ENCODE results near the gene TUSC2.
"Not testable (repeated sequence)": the region's sequence is repeated elsewhere in the genome, so short reads cannot be mapped to it uniquely, and the experiment has no call there.

Gene TUSC2

GRCh38 chr3:50316657-50317242 lies 11.3 kb downstream of the TUSC2 start:
- DNase-seq: no peak

DNA sequence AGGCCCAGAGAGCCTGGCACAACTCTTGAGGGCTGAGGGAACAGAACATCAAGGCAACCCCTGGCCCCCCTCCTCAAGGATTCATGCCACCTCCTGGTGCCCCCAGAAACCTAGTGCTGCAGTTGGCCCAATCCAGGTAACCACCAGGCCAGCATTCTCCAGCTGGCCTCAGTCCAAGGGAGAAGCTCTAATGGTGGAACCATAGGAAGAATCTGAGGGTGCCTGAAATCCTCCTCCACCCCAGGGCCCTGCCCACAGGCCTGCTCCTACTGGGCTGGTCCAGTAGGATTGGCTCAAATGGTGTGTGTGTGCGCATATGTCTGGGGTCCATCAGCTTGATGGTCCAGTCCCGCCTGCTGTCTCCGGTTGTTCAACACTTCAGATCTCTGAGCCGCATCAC lies 13.2 kb downstream of the TUSC2 start:
- no peak for DNase-seq

DNA sequence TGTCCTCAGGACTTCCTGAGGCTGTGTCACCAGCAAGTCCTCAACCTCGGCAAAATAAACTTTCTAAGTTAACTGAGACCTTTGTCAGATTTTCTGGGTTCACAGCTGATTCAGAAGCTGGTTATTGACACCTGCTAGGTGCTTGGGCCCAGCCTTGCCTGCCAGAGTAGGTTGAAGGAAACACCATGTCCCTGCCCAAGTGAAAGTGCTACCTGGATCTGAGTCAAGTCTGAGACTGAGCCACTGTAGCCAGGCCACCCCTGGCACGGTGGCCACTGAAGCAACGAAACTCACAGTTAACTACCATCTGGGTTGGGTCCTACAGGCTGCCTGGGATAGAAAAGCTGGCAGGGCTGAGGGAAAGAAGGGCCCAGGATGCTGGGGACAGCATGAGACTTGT lies 13.7 kb downstream of the TUSC2 start:
- DNase-seq: no peak

GRCh38 chr3:50312041-50312440 lies 16.0 kb downstream of the TUSC2 start:
- not testable (repeated sequence) for DNase-seq

DNA sequence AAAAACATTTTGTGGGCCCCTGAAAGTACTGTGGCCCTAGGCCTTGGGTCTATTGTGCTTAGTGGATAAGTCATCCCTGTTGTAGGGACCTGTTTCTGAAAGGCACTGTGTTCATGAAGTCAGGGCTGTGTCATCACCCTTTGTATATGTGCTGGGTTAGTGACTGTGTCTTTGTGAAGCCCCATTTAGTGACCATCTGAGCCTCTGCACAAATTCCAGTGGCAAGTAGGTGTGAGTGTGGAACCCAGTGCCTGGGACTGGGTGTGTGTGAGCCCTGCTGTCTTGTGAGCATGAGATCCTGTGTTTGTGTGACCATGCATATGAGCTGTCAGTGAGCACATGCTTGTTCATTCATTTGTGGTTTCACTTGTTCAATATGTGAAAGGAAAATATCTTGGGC lies 23.4 kb downstream of the TUSC2 start:
- DNase-seq: no peak

DNA sequence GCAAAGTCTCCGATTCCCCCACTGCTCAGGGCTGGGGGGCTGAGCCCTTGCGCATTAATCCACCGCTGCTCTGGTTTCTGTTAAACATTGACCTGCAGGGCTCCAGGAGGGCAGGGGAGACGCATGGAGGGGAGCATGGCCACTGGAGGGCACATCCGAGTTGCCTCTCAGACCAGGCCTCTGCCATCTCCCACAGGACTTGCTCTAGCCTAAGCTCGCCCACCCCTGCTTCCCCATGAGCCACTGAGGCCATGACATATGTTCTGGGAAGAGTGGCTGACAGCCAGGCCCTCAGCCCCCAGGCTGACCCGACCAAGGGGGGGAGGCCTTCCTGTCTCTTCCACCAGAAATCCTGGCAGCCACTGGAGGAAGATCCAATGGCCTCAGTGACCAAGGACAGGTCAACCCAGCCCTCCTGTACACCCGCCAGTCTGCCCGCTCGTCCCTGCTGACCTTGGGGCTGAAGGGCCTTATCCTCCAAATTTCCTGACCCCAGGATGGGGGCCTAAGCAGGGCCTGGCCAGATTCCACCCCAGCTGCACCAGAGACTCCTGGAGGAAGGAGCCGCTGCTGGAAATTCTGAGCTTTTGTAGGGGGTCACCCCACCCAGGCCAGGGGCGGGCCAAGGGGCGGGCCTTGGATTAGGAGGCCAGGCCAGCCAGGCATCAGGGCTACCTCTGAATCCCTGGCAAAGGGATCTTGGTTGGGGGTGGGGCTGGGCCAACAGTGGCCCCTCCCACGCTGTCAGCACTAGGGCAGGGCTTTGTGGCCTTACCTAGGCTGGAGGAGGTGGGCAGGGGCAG lies 24.8 kb downstream of the TUSC2 start, which contains the start of gene HYAL1:
TSS of gene HYAL1 (minus strand) at position 562 of the 803 bp plus-strand sequence. CDS start 618 bp downstream, outside the sequence.
- no peak for DNase-seq

DNA sequence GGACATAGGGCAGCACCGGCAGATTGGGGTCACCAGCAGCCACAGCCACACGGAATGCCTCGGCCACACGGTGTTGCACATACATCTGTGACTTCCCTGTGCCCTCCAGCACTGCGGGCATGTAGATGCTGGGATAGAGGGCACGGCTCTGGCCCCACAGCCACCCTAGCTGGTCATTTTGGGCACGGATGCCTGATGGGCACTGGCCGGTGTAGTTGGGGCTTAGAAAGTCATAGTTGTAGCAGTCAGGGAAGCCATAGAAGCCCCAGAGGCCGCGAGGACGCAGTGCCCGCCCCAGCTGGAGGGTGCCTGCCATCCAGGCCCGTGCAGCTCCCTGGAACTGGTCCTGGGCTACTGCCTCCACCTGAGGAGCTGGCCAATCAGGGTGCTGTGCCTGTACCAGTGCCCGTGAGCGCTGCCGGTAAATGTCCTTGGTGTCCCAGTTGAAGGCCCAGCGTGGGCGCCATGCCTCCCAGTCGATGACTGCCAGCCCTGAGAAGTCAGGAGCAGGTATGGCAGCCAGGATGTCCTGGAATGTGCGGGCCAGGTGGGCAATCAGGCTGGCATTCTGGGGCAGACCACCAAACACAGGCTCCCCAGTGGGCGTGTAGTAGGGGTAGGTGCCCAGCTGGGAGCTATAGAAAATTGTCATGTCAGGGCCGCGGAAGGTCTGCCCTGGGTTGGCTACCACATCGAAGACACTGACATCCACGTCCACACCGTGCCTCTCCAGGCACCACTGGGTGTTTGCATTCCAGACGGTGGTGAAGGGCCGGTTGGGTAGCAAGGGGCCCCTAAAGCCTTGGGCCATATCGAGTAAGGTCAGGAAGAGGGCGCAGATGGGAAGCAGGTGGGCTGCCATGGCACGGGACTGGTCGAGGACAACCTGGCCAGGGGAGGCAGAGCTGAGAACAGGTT lies 25.7 kb downstream of the TUSC2 start:
- DNase-seq: no peak

DNA sequence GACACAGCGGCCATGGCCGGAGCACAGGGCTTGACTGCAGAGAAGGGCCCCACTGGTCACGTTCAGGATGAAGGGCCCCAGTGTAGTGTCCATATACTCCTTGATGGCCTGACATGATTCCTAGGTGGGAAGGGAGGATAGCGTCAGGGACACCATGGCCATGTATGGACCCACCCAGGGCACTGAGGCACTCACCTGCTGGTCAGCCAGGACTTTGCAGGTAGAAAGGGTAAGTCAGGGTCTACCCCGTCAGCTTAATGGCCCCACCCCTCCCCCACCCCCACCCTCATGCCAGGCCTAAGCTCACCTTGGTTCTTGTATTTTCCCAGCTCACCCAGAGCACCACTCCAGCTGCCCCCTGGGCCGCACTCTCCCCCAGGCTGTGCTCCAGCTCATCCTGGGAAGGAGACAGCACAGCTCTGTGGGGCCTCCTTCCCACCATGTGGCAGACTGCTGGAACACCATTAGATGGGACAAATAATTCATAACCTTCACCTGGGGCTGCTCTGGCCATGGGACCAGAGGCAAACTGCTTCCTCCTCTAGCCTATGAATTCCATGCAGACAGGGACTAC lies 27.3 kb downstream of the TUSC2 start:
- DNase-seq: no peak

DNA sequence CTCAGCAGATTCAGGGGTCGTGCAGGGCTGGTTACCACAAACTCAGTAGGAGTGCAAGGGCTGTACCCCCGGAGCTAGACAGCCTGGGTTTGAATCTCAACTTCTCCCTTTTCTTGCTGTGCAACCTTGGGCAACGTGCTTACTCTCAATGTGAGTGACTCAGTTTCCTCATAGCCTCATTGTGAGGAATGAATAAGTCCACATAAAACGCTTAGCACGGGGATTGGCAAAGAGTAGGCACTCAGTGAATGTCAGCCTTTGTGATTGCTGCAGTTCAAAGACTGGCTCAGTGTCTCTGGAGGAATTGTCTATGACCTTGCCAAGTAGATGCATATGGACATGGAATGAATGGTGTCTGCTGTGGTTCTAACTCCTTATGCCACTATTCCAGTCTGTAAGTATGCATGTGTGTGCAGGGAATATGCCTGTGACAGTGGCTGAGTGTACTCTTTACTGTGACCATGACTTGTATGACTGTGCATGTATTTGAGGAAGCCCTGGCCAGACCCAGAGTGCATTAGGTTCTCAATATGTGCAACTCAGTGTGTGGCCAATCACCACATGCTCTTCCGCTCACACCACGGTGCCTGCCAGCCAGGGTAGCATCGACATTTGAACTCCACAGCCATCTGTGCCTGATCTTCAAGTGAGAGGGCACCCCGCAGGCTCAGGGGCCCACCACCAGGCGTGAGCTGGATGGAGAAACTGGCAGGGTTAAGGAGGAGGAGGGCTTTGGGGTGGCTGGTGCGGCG lies 27.9 kb downstream of the TUSC2 start:
- no peak for DNase-seq

- DNase-seq: no peak
Measured at GRCh38 chr3:50299638-50299928, 28.4 kb downstream of the TUSC2 start.

DNA sequence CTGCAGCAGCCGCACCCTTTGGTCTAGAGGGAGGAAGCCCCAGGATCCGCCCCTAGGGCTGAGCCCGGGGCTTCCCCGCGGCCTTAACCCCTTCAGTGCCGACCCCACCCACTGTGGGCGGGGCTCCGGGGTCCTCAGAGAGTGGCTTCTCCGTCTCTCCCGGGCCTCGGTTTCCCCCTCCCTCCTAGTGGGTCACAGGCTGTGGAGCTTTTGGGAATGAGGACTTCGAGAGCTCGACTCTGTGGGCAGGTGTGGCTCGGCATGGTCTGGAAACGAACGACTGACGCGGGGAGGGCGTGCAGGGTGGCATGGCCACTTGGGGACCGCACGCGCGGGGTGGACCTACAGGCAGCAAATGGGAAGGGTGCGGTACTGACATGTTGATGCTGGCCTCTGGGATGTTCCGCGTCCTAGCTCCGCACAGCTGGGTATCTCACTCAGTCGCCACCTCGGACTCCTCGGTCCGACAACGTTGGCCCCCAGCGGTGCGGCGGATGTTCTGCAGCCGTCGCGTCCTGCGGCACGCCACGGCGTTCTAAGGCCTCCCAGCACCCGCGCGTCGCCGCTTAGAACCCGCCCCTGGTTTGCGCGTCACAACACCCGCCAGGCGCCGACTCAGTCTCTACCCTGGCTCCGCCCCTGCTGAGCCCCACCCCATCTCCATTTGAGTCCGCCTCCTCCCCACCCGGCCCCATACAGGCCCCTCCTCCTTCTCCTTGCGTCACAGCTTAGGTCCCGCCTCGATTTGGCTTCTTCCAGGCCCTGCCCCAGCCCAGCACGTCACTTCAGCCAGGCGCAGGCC lies 29.0 kb downstream of the TUSC2 start, which contains the start of the genes HYAL3 and NAA80:
TSS of gene HYAL3 (minus strand) at position 570 of the 802 bp plus-strand sequence. CDS start 3,803 bp downstream, outside the sequence.
TSS of gene NAA80 (minus strand) at position 570 of the 802 bp plus-strand sequence. CDS start 1,942 bp downstream, outside the sequence.
- DNase-seq: peak; percentile 68

GRCh38 chr3:50297896-50298725 lies 29.9 kb downstream of the TUSC2 start:
- DNase-seq: no peak

GRCh38 chr3:50297384-50297775 lies 30.6 kb downstream of the TUSC2 start:
- no peak for DNase-seq

DNA sequence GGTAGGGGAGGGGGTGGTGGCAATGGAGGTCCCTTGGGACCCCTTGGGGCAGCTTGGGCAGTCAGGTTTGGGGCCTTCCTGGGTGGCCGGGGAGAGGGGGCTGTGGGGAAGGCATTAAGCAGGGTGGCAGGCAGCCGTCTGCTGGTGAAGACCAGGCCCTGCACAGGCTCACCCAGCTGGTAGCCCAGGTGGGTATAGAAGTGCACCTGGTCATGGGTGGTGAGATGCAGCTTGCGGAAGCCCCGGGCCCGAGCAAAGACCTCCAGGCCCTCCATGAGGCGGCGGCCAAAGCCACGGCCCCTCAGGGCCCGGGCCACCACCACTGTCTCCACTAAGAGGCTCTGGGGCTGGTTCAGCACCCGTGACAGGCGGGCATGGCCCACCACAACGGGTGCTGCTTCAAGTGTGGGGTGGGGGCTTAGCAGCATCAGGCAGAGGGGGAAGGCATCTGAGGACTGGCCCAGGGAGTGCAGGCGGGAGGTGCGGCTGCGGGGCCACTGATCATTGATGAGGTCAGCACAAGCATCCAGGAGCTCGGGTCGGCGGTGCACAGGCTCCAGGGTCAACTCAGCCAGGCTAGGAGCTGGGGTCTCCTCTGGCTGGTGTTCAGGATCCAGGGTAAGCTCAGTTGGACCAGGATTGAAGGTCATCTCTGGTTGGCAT lies 31.2 kb downstream of the TUSC2 start:
- DNase-seq: no peak

- DNase-seq: no peak
Measured at GRCh38 chr3:50295553-50296431, 32.2 kb downstream of the TUSC2 start.

DNA sequence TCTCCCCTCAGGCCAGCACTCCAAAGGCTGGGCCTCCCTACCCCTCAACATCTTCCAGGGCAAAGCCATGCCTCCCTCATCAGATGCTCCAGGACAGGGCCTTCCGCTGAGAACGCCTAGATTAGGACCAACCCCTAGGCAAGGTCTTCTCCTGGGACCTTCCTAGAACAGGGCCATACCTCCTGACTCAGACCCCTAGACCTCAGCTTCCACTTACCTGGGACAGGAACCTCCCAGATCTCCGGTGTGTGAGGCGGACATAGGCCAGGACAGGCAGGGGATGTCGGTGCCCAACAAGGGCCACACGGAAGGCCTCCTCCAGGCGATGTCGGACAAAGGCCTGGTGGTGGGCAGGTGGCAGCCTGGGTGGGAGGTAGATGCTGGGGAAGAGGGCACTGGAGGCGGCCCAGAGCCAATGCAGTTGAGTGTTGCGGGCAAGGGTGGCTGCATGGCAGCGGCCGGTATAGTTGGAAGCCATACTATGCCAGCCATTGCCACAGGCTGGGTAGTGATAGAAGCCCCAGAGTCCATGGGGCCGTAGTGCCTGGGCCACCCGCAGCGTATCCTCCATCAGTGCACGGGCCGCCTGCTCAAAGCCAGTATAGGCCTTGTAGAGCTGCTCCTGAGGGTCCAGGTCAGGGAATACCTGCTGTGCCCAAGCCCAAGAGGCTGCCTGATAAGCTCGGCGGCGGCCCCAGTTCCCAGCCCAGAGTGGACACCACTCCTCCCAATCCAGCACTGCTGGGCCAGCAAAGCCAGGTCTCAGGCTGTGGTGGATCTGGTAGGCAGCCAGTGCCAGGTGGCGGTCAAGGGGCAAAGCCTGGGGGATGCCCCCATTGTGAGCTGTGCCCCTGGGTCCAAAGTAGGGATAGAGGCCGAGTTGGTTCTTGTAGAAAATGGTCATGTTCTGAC lies 33.3 kb downstream of the TUSC2 start:
- DNase-seq: no peak

DNA sequence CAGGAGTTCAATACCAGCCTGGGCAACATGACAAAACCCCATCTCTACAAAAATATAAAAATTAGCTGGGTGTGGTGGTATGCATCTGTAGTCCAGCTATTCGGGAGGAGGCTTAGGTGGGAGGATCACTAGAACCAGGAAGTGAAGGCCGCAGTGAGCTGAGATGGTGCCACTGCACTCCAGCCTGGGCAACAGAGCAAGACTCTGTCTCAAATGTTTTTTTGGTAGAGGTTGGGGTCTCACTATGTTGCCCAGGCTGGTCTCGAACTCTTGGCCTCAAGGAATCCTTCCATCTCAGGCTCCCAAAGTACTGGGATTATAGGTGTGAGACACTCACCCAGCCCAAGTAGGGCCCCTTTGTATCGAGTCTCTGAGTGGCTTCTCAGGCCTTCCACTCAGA lies 33.9 kb downstream of the TUSC2 start:
- no peak for DNase-seq
